GM12878 (cell line): ENCODE data around the gene TSEN34.

Source experiments
- ATF2 ChIP-seq: IDR thresholded peaks from 2 replicates; pipeline ENCODE4 v1.6.1; 2012; ENCODE audit warnings: low read length, inconsistent platforms
- BCLAF1 ChIP-seq: fragments of 450-650 bp; IDR thresholded peaks from 2 replicates; pipeline ENCODE4 v1.6.1; 2017; ENCODE audit warnings: antibody characterized with exemption, mild to moderate bottlenecking, moderate library complexity
- CTCF ChIP-seq, 3 experiments: IDR thresholded peaks in 2 of 3; conservative IDR thresholded peaks in 1 of 3; 2 replicates each; pipeline ENCODE4 v1.5.1; 2011; ENCODE audit warnings: low read depth in 3 of 3, low read length in 3 of 3, mild to moderate bottlenecking in 3 of 3, control low read depth in 2 of 3, moderate library complexity in 2 of 3, inconsistent platforms in 1 of 3, mixed read lengths in 1 of 3; ENCODE audit not compliant: control insufficient read depth in 2 of 3, insufficient read depth in 1 of 3; ENCODE audit errors: extremely low read depth in 1 of 3
- EZH2 ChIP-seq: IDR thresholded peaks from 2 replicates; pipeline ENCODE4 v1.6.1; 2012; ENCODE audit warnings: low read depth, mild to moderate bottlenecking, control low read depth, inconsistent platforms, low read length, borderline replicate concordance; ENCODE audit not compliant: control insufficient read depth
- ZNF384 ChIP-seq: IDR thresholded peaks from 2 replicates; pipeline ENCODE4 v1.6.1; 2012; ENCODE audit warnings: low read depth, mild to moderate bottlenecking, low read length, improper control_type of control experiment, borderline replicate concordance

GRCh38 chr19:54186934-54187381, 4.2 kb upstream of the TSEN34 start:
- TF ChIP-seq BCLAF1 (no peak), ZNF384 (no peak), CTCF (IDR thresholded peaks at IDR 0.05 in 2 of 3, conservative IDR thresholded peaks at IDR 0.05 in 1 of 3; ENCODE audit: control insufficient read depth in 2 of 3, extremely low read depth in 1 of 3, insufficient read depth in 1 of 3, low read depth in 3 of 3, low read length in 3 of 3) (no peak), ATF2 (no peak), EZH2 (no peak)
